CD4-positive, alpha-beta T cell treated with Interleukin-17A for 1 hour (primary cell): ENCODE results near the gene NAA38.

Source experiments
- DNase-seq: peaks from one replicate; pipeline ENCODE4 v3.0.0-alpha.2; 2020

NAA38 gene

DNA sequence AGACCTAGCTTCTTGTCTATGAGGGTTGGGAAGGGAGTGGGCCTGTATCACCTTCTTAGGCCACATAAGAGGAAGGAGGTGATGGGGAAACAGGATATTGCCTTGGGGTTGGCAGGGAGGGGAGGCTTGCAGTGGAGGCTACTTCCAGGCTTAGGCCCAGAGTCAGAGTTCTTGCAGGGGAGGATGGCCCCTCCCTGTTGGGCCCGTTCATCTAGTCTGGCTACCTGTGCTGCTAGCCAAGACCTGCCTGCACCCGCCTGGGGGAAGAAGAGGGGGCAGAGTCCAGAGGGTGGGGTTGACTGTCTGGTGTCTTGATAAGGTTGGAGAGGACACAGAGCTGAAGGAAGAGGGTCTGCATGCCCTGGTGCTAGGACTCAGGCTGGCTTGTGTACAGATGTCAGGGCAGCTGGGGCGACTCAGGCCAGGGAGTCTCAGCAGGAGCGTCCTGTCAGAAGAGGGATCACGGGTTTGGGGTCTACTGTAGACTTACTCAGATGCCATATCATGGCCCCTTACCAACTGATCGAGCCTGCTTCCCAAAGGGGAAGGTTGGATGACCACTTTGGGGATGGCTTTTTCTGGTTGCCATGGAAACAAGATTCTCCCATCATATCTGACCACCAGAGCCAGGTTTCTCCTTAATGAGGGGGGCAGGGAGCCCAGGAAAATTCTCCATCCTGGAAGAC is 18.0 kb downstream of the NAA38 start:
- DNase-seq, result peak; percentile 32

DNA sequence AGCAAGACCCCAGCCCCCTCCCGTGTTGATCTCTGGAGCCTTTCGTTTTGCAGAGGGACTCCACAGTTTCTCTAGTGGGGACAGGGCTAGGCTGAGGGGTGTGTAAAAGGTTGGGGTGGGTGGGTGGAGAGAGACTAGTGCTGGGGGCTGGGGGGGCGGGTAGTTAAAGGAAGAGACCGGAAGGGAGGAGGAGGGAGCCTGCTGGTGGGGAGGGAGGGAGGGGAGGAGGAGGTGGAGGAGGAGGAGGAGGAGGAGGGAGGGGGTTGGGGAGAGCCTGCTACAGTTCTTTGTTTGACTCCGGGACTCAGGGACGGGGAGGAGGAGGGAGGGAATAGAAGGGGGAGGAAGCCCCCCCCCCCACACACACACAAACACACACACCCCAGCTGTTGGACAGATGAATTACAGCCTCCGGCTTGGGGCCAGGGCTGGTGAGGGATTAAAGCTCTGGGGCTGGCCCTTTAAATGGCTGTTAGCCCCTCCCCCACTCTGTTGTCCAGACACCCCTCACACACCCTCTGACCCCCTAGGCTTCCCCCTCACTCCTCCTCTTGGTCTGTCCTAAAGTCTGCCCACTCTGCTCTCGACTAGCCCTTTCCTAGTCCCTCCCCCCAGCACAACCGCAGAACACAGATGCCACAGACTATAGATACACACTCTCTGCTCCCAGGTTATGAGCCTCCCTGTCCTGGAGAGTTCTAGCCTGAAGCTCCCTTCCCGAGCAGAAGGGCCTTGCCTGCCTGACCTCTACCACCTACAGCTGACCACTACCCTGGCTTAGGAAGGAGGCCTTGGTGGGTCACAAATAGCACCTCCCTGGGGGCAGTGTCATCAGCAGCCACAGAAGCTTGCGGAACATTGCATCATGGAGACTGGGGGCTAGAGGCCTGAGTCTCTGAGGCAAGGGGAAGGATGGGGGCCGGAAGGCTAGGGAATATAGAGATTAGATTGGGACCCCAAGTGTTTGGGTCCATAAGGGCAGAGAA is 19.0 kb downstream of the NAA38 start:
- peak; percentile 53 for DNase-seq

DNA sequence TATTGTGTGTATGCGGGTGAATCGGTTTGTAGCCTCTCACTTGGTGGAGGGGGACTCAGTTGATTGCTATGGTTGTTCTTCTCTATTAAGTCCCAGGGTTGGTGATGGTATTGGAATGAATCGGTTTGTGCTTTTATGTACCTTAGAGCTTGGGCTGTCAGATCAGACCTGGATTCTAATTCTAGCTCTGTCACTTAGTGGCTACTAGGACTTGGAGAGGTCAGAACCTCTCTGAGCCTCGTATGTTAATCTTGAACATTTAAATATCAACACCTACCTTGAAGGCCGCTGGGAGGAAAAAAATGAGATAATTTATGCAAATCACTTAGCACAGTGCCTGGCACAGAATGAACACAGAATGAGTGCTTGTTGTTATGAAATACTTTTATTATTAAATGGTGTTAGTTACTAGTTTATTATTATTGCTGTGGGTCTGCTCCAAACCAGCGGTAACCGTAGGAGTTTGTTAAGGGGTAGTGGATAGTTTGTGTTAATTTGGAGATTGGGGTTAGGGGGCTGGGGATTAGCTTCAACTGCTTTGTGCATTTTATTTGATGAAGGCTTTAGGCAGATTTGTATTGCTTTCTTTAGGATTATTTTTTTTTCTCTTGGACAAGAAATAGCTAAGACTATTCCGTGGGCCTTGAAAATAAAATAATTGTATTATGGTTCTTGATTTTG is 19.8 kb downstream of the NAA38 start:
- DNase-seq, result peak; percentile 50

DNA sequence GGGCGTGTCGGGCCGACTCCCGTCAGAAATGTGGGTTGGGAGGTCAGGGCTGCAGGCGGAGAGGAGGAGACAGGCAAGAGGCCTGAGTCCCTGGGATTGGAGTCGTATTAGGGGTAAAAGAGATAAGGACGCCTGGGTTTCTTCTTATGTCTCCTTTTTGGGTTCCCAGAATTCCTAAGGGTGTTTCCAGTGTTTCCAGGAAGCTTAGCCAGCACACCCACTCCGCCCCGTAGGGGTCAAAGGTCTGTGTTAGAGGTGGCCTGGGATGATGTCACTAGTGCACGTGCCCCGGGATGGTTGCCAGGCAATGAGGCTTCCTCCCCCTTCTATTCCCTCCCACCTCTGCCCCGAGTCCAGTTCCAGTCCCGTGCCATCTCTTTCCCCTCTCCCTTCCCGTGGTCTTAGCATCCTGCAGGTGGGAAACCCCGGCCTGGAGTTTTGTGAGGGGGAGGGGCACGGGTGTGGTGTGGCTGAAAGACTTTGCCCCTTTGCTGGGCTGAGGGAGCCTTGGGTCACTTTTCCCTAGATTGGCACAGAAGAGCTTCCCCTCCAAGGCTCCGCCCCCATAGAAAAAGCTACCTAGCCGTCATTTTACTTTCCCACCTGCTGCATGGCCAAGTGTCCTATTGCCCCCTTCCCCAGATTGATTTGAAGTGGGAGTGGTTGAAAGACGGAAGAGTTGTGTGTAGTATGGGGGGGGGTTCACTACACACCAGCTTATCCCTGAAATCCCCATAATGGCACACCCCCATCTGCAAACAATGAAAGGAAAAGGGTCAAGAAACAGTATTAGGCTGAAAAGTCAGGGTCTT is 20.6 kb downstream of the NAA38 start:
- peak; percentile 88 for DNase-seq

DNA sequence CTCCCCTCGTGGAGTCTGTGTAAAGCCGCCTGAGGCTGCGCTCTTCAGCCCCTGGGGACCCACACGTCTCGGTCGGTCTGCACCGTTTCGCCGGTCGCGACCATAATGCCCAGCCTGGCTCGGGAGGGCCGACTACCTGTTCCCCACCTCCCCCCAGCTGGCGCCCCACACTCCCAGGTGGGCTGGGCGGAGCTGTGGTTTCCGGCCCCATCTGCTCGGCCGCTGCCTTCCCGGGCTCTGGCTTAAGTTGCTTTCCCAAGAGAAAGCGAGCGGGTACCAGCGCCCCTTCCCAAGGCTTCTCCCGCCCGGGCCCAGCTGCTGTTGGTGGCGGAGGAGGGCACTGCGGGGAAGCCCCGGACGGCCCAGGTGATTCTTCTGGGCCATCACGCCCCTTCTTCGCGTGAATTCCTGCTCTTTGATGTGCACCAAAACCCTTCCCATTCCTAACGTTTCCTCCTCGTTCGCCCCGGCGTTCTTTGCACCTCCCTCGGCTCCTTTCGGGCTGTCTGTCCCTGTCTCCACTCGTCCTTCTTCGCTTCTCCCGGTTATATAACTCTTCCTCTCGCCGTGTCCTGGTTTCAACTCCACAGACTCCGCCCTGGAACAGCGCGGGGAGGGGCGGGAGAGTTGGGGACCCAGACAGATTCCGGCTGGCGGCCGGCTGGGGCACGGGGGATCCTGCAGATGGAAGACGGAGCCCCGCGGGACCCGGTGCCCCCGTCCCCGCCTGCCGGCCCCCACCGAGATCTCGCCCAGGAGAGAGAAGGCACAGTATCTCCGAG is 21.4 kb downstream of the NAA38 start:
- peak; percentile 72 for DNase-seq

DNA sequence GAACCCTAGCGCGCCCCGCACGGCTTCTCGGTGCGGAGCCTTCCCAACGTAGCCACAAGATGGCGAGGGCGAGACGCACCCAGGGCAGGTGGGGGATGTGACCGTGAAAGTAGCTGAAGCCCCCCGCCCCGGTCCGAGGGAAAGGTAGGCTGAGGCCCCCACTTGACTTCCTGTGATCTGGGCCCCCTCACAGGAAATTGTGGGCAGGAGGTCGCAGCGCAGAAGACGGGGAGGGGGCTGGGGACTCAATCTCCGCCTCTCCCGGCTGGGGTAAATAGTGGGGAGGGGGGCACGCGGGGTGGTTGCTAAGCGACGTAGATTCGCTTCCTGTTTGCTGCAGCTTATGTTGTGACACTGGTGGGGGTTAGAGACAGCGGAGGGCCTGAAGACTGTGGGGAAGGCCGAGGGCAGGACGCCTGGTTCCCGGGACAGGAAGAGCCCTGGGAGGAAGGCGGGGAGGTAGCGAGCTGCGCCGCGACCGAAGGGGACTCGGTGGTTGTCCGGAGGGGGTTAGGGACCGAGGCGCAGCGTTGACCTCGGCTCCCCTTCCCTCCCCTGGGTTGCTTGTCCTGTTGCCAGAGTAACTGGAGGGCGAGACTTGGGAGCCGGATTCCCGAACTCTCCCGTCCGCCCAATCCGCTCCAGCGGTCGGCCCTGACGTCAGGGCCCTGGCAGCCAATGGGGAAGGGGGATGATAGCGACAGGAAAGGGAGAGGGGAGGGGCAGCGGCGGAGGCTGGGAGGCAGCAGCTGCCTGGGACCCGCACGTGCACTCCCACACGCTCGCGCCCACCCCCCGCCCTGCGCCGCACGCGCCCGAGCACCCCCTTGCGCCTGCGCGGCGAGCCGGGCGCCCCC is 22.2 kb downstream of the NAA38 start:
- DNase-seq, result peak; percentile 96

DNA sequence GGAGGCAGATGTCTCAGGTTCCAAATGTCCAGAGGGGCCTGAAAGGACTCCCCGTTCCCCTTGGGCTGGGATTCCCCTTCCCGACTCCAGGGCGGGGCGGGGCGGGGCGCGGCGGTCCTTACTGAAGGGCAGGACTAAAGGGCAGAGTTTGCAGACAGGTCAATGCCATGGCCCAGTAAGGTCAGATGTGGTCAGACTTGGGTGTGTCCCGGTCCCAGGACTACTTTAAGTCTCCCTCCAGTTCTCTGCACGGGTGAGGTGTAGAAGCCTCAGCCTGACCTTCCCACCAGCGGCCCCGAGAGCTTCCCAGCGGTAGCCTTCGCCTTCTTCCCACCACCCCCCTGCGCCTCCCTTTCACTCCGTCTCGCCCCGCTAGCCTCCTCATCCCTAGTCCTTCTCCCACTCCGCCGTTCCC is 22.8 kb downstream of the NAA38 start:
- DNase-seq, result peak; percentile 83

DNA sequence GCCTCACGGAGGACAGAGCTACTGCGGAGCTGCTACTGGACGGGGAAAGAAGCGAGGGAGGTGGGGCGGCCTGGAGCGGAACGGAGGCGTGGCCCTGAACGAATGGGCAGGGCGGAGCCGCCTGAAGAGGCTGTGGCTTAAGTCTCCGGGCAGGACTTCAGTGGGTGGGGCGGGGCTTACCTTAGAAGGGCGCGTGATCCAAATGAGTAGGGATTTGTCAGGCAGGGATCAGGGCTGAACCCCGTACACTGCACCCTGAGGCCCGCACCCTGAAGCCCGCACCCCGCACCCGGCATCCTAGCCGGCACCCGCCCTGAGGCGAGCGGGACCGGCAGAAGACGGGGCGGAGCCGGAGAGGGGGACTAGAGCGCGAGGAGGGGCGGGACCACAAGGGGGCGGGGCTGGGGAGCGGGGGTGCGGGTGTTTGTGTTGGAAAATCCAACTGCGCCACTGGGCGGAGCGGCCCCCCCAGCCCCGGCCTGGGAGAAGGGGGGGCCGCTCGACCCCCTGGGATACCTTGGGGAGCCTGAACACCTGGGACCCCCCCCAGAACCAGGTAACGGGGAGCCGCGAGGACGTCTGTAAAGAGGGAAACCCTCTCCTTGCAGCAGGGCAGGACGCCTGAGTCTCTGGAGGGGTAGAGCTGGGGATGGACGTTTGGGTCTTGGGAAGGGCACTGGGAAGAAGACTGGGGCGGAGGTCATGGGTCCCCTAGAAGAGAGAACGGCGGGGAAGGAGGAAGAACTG is 23.4 kb downstream of the NAA38 start, which contains the start of gene KDM6B:
Gene KDM6B, plus strand, starts transcription at position 423 of the 747 bp plus-strand sequence. CDS start 11,338 bp downstream, outside the sequence.
- peak; percentile 91 for DNase-seq

DNA sequence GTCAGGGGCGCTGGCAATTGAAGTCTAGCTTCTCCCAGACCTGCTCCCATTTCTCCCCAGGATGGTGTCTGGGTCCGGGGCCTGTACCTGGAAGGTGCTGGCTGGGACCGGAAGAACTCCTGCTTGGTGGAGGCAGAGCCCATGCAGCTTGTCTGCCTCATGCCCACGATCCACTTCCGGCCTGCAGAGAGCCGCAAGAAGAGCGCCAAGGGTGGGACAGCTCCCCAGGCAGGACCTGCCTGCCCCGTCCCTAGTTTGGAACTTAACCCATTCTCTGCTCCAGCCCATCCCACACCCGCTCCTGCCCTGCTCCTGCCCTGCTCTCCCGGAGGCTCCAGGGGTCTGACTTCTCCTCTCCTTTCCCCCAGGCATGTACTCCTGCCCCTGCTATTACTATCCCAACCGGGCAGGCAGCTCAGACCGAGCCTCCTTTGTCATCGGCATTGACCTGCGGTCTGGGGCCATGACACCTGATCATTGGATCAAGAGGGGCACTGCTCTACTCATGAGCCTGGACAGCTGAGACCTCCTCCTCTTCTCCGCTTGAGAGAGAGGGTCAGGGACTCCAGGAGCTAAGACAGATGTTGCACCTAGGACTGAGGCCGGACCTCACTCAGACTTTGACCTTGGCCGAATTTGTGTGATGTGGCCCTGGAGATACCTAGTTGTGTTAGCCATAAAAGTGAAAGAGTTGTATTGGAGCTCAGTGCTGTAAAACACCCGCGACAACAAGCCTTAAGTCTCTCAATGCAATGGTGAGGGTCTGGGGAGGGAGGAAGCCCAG is 24.2 kb downstream of the NAA38 start:
- DNase-seq, result no peak

DNA sequence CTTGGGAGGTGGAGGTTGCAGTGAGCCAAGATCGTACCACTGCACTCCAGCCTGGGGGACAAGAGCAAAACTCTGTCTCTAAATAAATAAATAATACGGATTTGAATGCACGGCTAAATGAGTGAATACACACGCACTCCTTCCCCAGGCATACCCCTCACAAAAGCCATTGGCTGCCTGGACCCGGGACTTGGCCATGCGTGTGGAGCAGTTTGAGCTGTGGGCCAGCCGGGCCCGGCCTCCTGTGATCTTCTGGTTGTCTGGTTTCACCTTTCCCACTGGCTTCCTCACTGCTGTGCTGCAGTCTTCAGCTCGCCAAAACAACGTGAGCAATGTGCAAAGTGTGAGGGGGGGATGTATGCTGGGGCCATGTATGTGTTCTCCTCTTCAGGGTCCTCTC is 24.9 kb downstream of the NAA38 start:
- no peak for DNase-seq

DNA sequence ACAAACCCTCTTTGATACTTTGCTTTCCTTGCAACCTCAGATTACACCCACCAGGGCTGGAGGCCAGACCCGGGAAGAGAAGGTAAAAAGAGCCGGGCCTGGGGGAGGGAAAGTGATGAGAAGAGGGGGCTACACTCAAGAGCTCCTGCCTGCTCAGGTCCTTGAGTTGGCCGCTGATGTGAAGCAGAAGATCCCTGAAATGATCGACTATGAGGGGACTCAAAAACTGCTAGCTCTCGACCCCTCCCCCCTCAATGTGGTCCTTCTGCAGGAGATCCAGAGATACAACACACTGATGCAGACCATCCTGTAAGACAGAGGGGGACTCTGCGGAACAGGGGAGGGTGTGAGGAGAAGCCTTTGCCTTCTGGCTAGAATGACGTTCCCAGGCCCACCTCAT is 26.1 kb downstream of the NAA38 start:
- no peak for DNase-seq

DNA sequence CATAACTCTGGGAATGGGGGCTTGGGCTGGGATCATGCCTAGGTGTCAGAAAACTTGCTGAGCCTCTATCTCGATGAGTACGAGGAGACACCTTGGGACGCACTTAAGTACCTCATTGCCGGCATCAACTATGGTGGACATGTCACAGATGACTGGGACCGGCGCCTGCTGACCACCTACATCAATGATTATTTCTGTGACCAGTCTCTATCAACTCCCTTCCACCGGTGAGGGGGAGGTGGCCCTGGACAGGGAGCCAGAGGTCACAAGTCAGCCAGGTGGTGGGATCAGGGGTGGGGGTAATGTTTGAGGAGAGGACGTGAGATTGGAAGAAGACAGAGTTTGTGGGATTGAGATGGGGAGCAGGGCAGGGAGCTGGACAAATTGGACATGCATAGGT is 26.7 kb downstream of the NAA38 start:
- DNase-seq, result no peak

DNA sequence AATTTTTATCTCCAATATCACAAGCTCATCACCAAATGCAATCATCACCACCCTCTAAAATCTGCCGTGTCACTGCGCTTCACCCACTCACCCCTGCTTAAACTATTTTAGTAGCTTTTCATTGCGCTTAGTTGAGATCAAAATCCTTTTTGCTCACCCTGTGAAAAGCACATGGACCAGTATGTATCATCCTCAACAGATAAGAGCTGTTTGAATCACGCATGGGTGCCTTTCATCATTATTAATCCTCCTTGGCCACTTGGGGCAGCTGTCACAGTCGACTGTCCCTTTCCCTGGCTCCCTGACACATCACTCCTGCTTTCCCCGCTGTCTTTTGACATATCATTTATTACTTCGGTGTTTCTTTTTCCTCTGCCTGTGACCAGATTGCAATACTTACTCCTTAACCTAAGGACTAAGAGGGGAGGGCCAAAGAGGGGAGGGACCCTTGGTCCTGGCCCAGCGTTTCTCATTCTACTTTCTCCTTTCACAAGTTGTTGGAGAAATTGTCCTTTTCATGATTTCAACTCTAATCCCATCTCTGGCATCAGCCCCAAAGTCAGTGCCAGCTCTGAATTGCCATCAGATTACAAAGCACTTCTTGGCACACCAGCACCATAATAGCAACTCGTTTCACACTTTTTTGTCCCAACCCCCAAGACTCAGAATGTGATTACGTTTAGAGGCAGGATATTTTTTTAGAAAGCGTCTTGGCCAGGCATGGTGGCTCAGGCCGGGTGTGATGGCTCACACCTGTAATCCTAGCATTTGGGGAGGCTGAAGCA is 32.0 kb downstream of the NAA38 start:
- peak; percentile 4 for DNase-seq

DNA sequence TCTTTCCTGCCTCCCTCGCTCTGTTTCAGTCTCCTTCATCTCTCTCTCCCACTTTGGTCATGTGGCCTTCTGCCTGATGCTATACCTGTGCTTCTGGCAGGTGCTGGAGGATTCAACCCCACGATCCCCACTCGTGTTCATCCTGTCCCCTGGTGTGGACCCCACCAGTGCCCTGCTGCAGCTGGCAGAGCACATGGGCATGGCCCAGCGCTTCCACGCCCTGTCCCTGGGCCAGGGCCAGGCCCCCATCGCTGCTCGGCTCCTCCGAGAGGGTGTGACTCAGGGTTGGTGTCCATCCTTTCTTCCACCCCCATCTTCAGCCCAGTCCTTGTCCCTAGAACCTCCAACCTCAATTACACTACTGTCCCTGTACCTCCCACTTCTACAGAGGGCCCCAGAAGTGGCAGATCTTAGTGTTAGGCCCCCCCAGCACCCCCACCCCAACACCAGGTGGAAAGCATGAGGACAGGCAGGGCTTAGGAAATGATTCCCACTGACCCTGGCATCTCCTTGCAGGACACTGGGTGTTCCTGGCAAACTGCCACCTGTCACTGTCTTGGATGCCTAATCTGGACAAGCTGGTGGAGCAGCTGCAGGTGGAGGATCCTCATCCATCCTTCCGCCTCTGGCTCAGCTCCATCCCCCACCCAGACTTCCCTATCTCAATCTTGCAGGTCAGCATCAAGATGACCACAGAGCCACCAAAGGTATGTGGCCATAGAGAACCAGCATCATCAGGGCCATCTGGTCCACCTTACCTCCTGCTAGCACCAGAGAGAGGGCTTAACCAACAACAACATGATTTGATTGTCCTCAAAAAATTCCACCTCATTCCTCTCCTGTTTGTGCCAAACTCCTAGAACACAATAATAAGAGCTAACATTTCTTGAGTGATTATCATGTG is 33.1 kb downstream of the NAA38 start:
- no peak for DNase-seq

DNA sequence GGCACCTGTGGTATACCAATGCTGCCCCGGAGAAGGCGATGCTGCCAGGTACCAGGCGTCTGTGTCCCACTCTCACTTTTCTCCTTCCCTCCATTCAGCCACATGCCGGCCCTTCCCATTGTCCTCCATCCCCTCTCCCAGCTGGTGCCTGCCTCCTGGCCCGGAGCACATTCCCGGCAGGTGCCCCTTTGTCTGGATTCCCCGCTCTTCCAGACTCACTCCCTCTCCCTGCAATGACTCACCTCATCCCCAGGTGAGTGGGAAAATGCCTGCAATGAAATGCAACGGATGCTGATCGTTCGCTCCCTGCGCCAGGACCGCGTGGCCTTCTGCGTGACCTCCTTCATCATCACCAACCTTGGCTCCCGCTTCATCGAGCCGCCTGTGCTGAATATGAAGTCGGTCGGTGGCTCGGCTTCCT is 33.8 kb downstream of the NAA38 start:
- no peak for DNase-seq

DNA sequence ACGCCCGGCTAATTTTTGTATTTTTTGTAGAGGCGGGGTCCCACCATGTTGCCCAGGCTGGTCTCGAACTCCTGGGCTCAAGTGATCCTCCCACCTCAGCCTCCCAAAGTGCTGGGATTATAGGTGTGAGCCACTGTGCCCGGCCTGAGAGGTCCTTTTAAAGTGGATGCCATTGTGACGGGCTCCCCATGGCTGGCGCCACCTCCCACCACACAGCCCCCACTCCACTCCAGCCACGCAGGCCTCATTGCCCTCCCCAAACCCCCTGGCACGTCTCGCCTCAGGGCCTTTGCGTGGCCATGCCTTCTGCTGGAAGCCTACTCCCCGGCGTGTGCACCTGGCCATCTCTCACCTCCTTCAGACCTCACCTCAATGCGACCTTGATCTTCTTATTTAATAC is 35.2 kb downstream of the NAA38 start:
- DNase-seq, result no peak

DNA sequence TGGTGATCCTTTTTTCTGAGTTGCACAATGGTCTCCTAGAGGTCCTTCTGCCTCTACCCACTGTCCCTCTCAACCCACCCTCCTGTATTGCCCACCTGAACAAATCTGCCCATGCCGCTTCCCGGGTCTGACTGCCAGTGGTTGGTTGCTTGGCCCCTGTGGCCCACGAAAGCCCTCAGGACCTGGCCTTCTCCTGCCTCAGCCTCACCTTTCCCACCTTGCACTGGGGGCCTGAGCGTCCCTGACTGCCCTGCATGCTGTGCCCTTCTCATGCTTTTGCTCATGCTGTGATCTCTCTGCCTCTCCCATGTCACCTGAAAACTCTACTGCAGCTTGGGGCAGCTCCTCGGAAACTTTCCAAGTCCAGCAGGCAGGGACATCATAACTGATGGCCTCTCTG is 37.1 kb downstream of the NAA38 start:
- DNase-seq, result no peak
